SK-N-SH treated with all-trans-retinoic acid at 6 μM for 48 hours (cell line): Measurements from ENCODE around the gene PICK1.

Experiments used
- ATAC-seq: fragments of 200-7000 bp; cut with Tn5 transposase; 3 replicates; pipeline ENCODE4 v1.9.1; 2020; ENCODE audit warnings: mild to moderate bottlenecking, moderate library complexity
- ARNTL ChIP-seq: fragments of 450-650 bp; formaldehyde crosslinking; IDR thresholded peaks from 2 replicates; pipeline ENCODE4 v1.5.0; 2020; ENCODE audit warnings: low read depth, mild to moderate bottlenecking, moderate library complexity, borderline replicate concordance
- BACH2 ChIP-seq: fragments of 250-450 bp; sonication (Bioruptor Pico); IDR thresholded peaks from 2 replicates; pipeline ENCODE4 v1.9.0; 2021; ENCODE audit warnings: mild to moderate bottlenecking, borderline replicate concordance
- ESRRG ChIP-seq: fragments of 250-450 bp; sonication (Bioruptor Pico); IDR thresholded peaks from 2 replicates; pipeline ENCODE4 v1.6.1; 2021; ENCODE audit warnings: mild to moderate bottlenecking
- GLIS3 ChIP-seq: fragments of 250-450 bp; sonication (Bioruptor Pico); IDR thresholded peaks from 2 replicates; pipeline ENCODE4 v1.5.0; 2020; ENCODE audit warnings: mild to moderate bottlenecking, moderate library complexity
- ISL1 ChIP-seq: fragments of 250-450 bp; sonication (Bioruptor Pico); IDR thresholded peaks from 2 replicates; pipeline ENCODE4 v2.1.2; 2022; ENCODE audit warnings: mild to moderate bottlenecking, moderate library complexity
- OSR1 ChIP-seq: fragments of 250-450 bp; sonication (Bioruptor Pico); IDR thresholded peaks from 2 replicates; pipeline ENCODE4 v1.8.0; 2022; ENCODE audit warnings: moderate library complexity, mild to moderate bottlenecking, inconsistent platforms
- PPARA ChIP-seq: fragments of 250-450 bp; sonication (Bioruptor Pico); IDR thresholded peaks from 2 replicates; pipeline ENCODE4 v1.5.0; 2020; ENCODE audit warnings: mild to moderate bottlenecking, borderline replicate concordance
- RARB ChIP-seq: fragments of 250-450 bp; sonication (Bioruptor Pico); IDR thresholded peaks from 2 replicates; pipeline ENCODE4 v1.8.0; 2021; ENCODE audit warnings: mild to moderate bottlenecking, moderate library complexity
- TCF4 ChIP-seq: fragments of 250-450 bp; sonication (Bioruptor Pico); IDR thresholded peaks from 2 replicates; pipeline ENCODE4 v1.8.0; 2021; ENCODE audit warnings: mild to moderate bottlenecking, moderate library complexity, borderline replicate concordance
- TOX ChIP-seq: fragments of 250-450 bp; sonication (Bioruptor Pico); IDR thresholded peaks from 2 replicates; pipeline ENCODE4 v1.8.0; 2021; ENCODE audit warnings: mild to moderate bottlenecking, moderate library complexity, borderline replicate concordance
- ZC3H10 ChIP-seq: fragments of 250-450 bp; sonication (Bioruptor Pico); IDR thresholded peaks from 2 replicates; pipeline ENCODE4 v1.5.1; 2021; ENCODE audit warnings: mild to moderate bottlenecking, moderate library complexity
- ZFP3 ChIP-seq: fragments of 250-450 bp; sonication (Bioruptor Pico); IDR thresholded peaks from 2 replicates; pipeline ENCODE4 v1.5.0; 2020; ENCODE audit warnings: mild to moderate bottlenecking, moderate library complexity
- ZNF70 ChIP-seq: fragments of 450-650 bp; formaldehyde crosslinking; IDR thresholded peaks from 2 replicates; pipeline ENCODE4 v1.5.0; 2020; ENCODE audit warnings: mild to moderate bottlenecking, moderate library complexity
- ZNF8 ChIP-seq: fragments of 450-650 bp; formaldehyde crosslinking; IDR thresholded peaks from 2 replicates; pipeline ENCODE4 v1.5.0; 2020; ENCODE audit warnings: mild to moderate bottlenecking, moderate library complexity
- TF ChIP-seq, protein P1 (sequence below): fragments of 250-450 bp; sonication (Bioruptor Pico); IDR thresholded peaks from 2 replicates; pipeline ENCODE4 v1.8.0; 2020; ENCODE audit warnings: mild to moderate bottlenecking, moderate library complexity, borderline replicate concordance
- TF ChIP-seq, protein P2 (sequence below): fragments of 250-450 bp; sonication (Bioruptor Pico); IDR thresholded peaks from 2 replicates; pipeline ENCODE4 v1.5.1; 2020; ENCODE audit warnings: low read depth, mild to moderate bottlenecking, moderate library complexity
- TF ChIP-seq, protein P3 (sequence below): fragments of 250-450 bp; sonication (Bioruptor Pico); IDR thresholded peaks from 2 replicates; pipeline ENCODE4 v1.8.0; 2021; ENCODE audit warnings: low read depth, mild to moderate bottlenecking, moderate library complexity, borderline replicate concordance
- TF ChIP-seq, protein P4 (sequence below): fragments of 250-450 bp; sonication (Bioruptor Pico); IDR thresholded peaks from 2 replicates; pipeline ENCODE4 v1.5.1; 2021; ENCODE audit warnings: mild to moderate bottlenecking, moderate library complexity

The PICK1 gene

DNA sequence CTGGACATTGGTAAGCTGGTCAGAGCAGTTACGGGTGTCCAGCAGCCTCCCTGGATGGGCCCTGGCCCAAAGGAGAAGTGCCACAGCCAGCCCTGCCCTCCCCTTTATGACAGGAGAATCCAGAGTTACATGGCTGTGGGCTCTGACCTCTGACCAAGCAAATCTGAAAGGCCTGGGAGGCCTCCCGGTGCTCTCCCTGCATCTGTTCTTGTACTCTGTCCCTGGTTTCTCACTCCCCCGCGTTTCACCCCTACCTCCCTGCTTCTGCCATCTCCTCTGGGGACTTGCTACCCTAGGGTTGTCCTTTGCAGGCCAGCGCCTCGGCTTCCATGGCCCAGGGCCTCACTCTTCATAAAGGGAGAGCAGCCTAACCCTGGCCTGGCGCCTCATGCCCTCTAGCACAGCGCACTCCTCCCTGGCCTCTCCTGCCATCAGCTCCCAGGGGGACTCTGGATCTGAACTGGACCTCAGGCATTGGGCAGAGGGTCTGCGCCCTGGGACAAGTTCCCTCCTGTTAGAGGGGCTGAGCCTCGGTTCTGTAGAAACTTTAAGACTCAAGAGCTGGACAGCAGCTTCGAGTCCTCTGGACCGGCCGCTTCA, 10.7 kb downstream of the PICK1 start:
- TF ChIP-seq BACH2 (no peak), ESRRG (CRISPR knock-in tag) (no peak), OSR1 (CRISPR knock-in tag) (no peak), PPARA (CRISPR knock-in tag) (no peak)
- no peak for ATAC-seq

DNA sequence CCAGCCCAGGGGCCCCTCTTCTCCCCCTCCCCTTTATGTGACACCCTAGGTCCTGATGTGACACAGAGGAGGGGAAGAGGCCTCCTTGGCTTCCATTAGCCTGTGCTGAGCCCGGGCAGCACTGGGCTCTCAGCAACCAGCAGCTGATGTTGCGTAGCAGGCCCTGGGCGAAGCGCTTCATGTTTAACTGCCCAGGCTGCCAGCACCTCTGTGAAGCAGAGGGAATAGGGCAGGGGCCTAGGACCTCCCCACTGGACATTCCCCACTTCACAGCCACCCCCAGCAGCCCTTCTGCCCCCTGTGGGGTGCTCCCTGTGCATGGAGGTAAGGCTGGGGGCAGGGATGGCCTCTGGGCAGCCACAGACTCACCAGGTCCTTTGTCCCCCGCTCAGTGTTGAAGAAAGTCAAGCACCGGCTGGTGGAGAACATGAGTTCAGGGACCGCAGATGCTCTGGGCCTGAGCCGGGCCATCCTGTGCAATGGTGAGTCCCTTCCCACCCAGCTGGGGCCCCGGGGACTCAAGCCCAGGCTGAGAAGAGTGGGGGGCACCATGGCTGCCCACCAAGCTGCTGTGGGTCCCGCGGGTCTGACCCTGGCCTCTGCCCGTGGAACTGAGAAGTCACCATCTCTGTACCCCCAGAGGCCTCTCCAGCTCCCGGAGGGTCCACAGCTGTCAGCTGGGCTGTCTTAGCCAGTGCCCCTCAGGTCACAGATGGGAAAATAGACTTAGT, 11.6 kb downstream of the PICK1 start:
- TF ChIP-seq ESRRG (CRISPR knock-in tag) (no peak), ISL1 (CRISPR knock-in tag) (no peak), ZFP3 (no peak), TOX (CRISPR knock-in tag) (no peak)
- TF ChIP-seq, protein P1, sequence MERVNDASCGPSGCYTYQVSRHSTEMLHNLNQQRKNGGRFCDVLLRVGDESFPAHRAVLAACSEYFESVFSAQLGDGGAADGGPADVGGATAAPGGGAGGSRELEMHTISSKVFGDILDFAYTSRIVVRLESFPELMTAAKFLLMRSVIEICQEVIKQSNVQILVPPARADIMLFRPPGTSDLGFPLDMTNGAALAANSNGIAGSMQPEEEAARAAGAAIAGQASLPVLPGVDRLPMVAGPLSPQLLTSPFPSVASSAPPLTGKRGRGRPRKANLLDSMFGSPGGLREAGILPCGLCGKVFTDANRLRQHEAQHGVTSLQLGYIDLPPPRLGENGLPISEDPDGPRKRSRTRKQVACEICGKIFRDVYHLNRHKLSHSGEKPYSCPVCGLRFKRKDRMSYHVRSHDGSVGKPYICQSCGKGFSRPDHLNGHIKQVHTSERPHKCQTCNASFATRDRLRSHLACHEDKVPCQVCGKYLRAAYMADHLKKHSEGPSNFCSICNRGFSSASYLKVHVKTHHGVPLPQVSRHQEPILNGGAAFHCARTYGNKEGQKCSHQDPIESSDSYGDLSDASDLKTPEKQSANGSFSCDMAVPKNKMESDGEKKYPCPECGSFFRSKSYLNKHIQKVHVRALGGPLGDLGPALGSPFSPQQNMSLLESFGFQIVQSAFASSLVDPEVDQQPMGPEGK (CRISPR knock-in tag): no peak
- TF ChIP-seq, protein P2, sequence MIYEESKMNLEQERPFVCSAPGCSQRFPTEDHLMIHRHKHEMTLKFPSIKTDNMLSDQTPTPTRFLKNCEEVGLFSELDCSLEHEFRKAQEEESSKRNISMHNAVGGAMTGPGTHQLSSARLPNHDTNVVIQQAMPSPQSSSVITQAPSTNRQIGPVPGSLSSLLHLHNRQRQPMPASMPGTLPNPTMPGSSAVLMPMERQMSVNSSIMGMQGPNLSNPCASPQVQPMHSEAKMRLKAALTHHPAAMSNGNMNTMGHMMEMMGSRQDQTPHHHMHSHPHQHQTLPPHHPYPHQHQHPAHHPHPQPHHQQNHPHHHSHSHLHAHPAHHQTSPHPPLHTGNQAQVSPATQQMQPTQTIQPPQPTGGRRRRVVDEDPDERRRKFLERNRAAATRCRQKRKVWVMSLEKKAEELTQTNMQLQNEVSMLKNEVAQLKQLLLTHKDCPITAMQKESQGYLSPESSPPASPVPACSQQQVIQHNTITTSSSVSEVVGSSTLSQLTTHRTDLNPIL (CRISPR knock-in tag): no peak

DNA sequence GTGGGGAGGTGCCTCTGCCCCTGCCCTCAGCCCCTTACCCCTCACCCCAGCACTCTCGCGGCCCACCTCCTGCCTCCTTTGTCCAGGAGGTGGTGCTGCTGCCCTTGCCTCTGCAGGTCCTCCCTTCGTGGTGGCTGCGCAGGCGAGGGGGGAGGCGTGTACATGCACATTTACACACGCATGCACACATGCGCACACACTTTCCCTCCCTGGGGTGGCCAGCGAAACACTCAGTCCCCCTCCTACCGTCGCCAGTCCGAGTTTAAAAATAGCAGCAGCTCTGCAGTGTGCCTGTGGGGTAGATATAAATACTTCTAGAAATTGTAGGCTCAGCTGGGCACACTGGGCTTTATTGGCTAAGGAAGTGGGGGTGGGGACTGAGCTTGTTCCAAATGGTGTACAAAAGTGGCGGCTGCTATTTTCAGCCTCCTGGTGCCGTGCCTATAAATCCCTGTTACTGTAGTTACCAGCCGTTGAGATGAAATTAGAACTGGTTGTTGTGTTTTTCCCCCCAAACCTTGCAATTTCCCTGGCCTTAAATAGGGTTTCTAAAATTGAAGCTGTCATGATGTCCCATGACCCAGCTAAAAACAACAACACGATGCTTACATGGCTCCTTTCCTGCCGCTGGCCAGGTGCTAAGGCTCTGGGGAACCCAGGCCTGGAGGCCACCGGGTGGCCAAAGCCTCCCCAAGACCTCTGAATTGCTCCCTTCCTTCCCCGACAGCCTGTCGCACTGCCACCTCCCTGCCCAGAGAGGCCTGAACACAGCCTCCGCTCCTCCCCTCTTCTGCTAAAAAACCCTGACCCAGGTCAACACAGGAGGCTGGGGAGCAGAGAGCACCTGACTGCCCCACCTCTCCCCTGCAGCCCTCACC, 12.4 kb downstream of the PICK1 start:
- ATAC-seq: peak; percentile 44; the same call in 1 of the 3 replicates

More for the DNA sequence above, 11.6 kb downstream of the PICK1 start:
- ATAC-seq: no peak

DNA sequence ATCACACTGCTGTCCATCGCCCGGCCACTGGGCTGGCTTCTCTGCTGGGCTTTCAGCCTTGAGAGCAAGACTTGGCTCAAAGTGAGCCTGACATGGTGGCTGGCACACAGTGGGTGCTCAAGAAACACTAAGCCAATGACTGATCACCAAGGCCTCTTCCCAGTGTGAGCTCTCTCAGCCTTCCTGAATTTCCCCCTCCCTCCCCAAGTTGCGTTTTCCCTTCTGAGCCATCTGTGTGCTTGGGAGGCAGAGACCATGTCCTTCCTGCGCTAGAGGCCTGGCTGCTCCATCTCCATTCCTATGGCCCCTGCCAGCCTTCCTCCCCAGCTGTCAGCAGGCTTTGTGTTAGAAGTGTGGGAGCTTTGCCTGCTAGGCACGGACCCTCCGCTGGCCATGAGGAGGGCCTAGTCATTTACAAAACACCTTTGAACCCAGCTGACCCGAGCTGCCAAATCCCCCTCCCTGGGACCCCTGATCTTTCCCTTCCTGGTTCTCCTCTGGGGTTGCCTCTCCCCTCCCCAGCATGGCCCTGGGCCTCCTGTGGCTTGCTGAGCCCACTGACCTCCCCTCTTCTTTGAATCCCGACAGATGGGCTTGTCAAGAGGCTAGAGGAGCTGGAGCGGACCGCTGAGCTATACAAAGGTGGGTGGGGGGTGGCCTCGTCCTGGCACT, 13.2 kb downstream of the PICK1 start:
- ATAC-seq: no peak
- TF ChIP-seq RARB (no peak), OSR1 (CRISPR knock-in tag) (no peak), ESRRG (CRISPR knock-in tag) (no peak), ZNF70 (CRISPR knock-in tag) (no peak), ZC3H10 (CRISPR knock-in tag) (no peak), TCF4 (CRISPR knock-in tag) (no peak), ARNTL (CRISPR knock-in tag) (no peak)
- TF ChIP-seq, protein P3, sequence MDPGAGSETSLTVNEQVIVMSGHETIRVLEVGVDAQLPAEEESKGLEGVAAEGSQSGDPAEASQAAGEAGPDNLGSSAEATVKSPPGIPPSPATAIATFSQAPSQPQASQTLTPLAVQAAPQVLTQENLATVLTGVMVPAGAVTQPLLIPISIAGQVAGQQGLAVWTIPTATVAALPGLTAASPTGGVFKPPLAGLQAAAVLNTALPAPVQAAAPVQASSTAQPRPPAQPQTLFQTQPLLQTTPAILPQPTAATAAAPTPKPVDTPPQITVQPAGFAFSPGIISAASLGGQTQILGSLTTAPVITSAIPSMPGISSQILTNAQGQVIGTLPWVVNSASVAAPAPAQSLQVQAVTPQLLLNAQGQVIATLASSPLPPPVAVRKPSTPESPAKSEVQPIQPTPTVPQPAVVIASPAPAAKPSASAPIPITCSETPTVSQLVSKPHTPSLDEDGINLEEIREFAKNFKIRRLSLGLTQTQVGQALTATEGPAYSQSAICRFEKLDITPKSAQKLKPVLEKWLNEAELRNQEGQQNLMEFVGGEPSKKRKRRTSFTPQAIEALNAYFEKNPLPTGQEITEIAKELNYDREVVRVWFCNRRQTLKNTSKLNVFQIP (CRISPR knock-in tag): no peak
- TF ChIP-seq, protein P4, sequence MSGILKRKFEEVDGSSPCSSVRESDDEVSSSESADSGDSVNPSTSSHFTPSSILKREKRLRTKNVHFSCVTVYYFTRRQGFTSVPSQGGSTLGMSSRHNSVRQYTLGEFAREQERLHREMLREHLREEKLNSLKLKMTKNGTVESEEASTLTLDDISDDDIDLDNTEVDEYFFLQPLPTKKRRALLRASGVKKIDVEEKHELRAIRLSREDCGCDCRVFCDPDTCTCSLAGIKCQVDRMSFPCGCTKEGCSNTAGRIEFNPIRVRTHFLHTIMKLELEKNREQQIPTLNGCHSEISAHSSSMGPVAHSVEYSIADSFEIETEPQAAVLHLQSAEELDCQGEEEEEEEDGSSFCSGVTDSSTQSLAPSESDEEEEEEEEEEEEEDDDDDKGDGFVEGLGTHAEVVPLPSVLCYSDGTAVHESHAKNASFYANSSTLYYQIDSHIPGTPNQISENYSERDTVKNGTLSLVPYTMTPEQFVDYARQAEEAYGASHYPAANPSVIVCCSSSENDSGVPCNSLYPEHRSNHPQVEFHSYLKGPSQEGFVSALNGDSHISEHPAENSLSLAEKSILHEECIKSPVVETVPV (CRISPR knock-in tag): no peak
- TF ChIP-seq, all 23 proteins: peak for 0

More for the DNA sequence above, 12.4 kb downstream of the PICK1 start:
- TF ChIP-seq ZNF8 (CRISPR knock-in tag) (no peak), GLIS3 (CRISPR knock-in tag) (no peak)
- TF ChIP-seq, protein P3 (CRISPR knock-in tag): no peak
